Endothelial cell of umbilical vein (primary cell): ENCODE measurements around the gene CCN6.

Experiments used
- CTCF ChIP-seq, 2 donors: IDR thresholded peaks; 1 replicate in 1 of 2; 2 replicates in 1 of 2; pipeline ENCODE4 v1.5.1; 2011; ENCODE audit warnings: low read length in 2 of 2, mild to moderate bottlenecking in 2 of 2, moderate library complexity in 2 of 2, control low read depth in 1 of 2, inconsistent platforms in 1 of 2, low read depth in 1 of 2; ENCODE audit not compliant: insufficient read depth in 1 of 2; ENCODE audit errors: extremely low read depth in 1 of 2
- EZH2 ChIP-seq: IDR thresholded peaks from 2 replicates; pipeline ENCODE4 v1.6.1; 2012; ENCODE audit warnings: borderline replicate concordance, low read depth, mild to moderate bottlenecking, moderate library complexity, low read length, inconsistent platforms; ENCODE audit not compliant: severe bottlenecking
- FOS ChIP-seq: IDR thresholded peaks from 2 replicates; pipeline ENCODE4 v1.6.1; 2011; ENCODE audit warnings: mild to moderate bottlenecking, low read length, moderate library complexity, borderline replicate concordance; ENCODE audit not compliant: insufficient read depth
- JUN ChIP-seq: IDR thresholded peaks from 2 replicates; pipeline ENCODE4 v1.6.1; 2011; ENCODE audit warnings: borderline replicate concordance, low read depth; ENCODE audit not compliant: insufficient read length, insufficient read depth
- MYC ChIP-seq: IDR thresholded peaks from one replicate; pipeline ENCODE4 v1.6.1; 2011; ENCODE audit warnings: mild to moderate bottlenecking, low read depth, low read length
- POLR2A ChIP-seq: IDR thresholded peaks from 2 replicates; pipeline ENCODE4 v1.6.1; 2012; ENCODE audit warnings: low read depth, mild to moderate bottlenecking, control low read depth, low read length
- POLR2AphosphoS5 ChIP-seq: IDR thresholded peaks from 2 replicates; pipeline ENCODE4 v1.6.1; 2012; ENCODE audit warnings: low read depth, mild to moderate bottlenecking, control low read depth, low read length, moderate library complexity; ENCODE audit not compliant: insufficient read depth

DNA sequence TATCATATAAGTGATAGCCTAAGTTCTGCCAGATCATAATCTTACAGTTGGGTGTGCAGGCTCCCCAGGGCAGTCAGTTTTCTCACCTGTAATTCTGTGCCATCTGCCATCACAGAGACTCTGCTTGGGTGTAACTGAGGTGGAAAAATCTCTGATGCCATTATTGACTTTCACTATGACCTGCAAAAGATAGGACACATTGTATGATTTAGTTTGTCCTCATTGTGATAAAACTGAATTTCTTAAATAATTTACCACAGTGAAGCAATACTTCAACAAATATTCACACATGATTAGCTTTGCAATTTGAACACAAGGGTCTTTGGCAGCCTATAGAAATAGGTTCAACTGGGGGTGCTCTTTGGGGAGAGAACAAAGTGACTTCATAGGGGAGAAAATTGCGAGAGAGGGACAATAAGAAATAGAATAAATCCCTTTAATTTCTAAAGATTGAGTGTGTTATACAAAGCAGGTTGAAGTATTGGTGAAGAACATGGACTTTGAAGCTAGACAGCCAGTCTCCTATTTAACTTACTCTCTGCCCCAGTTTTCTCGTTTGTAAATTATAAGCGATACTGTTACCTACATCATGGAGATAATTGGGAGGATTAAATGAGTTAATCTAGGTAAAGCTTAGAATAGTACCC is 60.8 kb downstream of the CCN6 start:
- TF ChIP-seq CTCF (IDR thresholded peaks at IDR 0.05; ENCODE audit: extremely low read depth in 1 of 2, insufficient read depth in 1 of 2, low read depth in 1 of 2, low read length in 2 of 2), result no peak
- TF ChIP-seq EZH2, result no peak
- TF ChIP-seq FOS, result no peak
- TF ChIP-seq MYC, result no peak
- no peak for TF ChIP-seq POLR2A
- TF ChIP-seq POLR2AphosphoS5, result no peak
- no peak for TF ChIP-seq JUN
